ENCODE data around the gene SETBP1. TPM values are rescaled to one million over a fixed set of nuclear protein-coding genes. Genes with fewer than 3 reads are reported as not detected.

Gene SETBP1
- total and polyA plus RNA-seq, 2 of the 13 experiments (the other 11 are each of a cell fraction or from before 2014, with no cell fraction given) = 0.18 to 0.65 TPM

DNA sequence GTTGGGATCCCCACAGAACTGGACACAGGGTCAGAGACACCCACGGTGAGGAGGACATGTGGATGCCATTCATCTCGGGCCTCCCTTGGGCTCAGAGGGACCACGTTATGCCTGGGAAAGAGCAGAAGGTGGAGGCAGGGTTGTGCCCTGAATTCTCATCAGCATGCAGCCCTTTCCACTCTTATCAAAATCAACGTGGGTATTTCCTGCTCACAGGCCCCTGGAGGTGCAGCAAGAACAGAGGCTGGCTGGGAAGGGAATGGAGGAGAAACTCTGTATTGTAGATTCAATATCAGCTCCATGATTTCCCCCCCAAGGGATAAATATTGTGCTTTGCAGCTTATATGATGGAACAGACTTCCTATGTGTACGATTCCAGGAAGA is 90.9 kb downstream of the SETBP1 start:
- Histone ChIP-seq H3K27me3 (ENCODE audit: control insufficient read depth in 1 of 2, insufficient read depth in 2 of 2, low read length in 2 of 2) (0 out of 5 replicates have a peak, but pooled peaks cover 0 to 6% of the 10 kb centered on the region in 2 experiments), H3K4me1 (ENCODE audit: insufficient read depth, low read length) (peaks cover 37% of the 10 kb centered on the region), H2AFZ (ENCODE audit: low read length) (no peak overlapping the region), H3K4me2 (ENCODE audit: low read depth, low read length) (peak overlapping the region; percentile 61), H3K9ac (ENCODE audit: insufficient read depth, low read depth, low read length) (no peak overlapping the region), H3K4me3 (replicated peaks in 1 of 3; ENCODE audit: insufficient read depth in 1 of 3, low read depth in 2 of 3, low read length in 3 of 3) (peak overlapping the region in 1 of 3 experiments; percentile 36; a peak in 2 of 6 replicates), H3K36me3 (replicated peaks in 1 of 2; ENCODE audit: control insufficient read depth in 1 of 2, insufficient read depth in 2 of 2, low read length in 2 of 2) (no peaks in the 10 kb centered on the region), H3K9me3 (ENCODE audit: low read length) (no peaks in the 10 kb centered on the region), H3K27ac (ENCODE audit: extremely low read length, insufficient read depth, low read length) (peak overlapping the region; percentile 31), H3K79me2 (ENCODE audit: insufficient read depth, low read length) (no peaks in the 10 kb centered on the region), H4K20me1 (ENCODE audit: insufficient read depth, low read length) (no peaks in the 10 kb centered on the region)
- FAIRE-seq (no peak), ATAC-seq (peak; percentile 62), DNase-seq (ENCODE audit: low spot score) (no peak)
- in situ Hi-C loops (cut with HindIII; ENCODE audit: extremely low pct_ligation_motif_present, low pct_unique_long_range_greater_than_20kb) = no loop called here
- TF ChIP-seq, protein P1, sequence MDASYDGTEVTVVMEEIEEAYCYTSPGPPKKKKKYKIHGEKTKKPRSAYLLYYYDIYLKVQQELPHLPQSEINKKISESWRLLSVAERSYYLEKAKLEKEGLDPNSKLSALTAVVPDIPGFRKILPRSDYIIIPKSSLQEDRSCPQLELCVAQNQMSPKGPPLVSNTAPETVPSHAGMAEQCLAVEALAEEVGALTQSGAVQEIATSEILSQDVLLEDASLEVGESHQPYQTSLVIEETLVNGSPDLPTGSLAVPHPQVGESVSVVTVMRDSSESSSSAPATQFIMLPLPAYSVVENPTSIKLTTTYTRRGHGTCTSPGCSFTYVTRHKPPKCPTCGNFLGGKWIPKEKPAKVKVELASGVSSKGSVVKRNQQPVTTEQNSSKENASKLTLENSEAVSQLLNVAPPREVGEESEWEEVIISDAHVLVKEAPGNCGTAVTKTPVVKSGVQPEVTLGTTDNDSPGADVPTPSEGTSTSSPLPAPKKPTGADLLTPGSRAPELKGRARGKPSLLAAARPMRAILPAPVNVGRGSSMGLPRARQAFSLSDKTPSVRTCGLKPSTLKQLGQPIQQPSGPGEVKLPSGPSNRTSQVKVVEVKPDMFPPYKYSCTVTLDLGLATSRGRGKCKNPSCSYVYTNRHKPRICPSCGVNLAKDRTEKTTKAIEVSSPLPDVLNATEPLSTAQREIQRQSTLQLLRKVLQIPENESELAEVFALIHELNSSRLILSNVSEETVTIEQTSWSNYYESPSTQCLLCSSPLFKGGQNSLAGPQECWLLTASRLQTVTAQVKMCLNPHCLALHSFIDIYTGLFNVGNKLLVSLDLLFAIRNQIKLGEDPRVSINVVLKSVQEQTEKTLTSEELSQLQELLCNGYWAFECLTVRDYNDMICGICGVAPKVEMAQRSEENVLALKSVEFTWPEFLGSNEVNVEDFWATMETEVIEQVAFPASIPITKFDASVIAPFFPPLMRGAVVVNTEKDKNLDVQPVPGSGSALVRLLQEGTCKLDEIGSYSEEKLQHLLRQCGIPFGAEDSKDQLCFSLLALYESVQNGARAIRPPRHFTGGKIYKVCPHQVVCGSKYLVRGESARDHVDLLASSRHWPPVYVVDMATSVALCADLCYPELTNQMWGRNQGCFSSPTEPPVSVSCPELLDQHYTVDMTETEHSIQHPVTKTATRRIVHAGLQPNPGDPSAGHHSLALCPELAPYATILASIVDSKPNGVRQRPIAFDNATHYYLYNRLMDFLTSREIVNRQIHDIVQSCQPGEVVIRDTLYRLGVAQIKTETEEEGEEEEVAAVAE (CRISPR knock-in tag; IDR thresholded peaks at IDR 0.05; ENCODE audit: borderline replicate concordance) = no peak
- TF ChIP-seq CREM (IDR thresholded peaks at IDR 0.05) (no peak), CREM (CRISPR knock-in tag; IDR thresholded peaks at IDR 0.05) (no peak), ZNF232 (CRISPR knock-in tag; IDR thresholded peaks at IDR 0.05; ENCODE audit: borderline replicate concordance) (no peak), POLR2G (IDR thresholded peaks at IDR 0.05; ENCODE audit: low read depth, low read length) (no peak), NFE2L1 (CRISPR knock-in tag; IDR thresholded peaks at IDR 0.05; ENCODE audit: borderline replicate concordance) (no peak), ZEB1 (IDR thresholded peaks at IDR 0.05; ENCODE audit: insufficient replicate concordance, low read depth) (peak; percentile 18)
- TF ChIP-seq, protein P2, sequence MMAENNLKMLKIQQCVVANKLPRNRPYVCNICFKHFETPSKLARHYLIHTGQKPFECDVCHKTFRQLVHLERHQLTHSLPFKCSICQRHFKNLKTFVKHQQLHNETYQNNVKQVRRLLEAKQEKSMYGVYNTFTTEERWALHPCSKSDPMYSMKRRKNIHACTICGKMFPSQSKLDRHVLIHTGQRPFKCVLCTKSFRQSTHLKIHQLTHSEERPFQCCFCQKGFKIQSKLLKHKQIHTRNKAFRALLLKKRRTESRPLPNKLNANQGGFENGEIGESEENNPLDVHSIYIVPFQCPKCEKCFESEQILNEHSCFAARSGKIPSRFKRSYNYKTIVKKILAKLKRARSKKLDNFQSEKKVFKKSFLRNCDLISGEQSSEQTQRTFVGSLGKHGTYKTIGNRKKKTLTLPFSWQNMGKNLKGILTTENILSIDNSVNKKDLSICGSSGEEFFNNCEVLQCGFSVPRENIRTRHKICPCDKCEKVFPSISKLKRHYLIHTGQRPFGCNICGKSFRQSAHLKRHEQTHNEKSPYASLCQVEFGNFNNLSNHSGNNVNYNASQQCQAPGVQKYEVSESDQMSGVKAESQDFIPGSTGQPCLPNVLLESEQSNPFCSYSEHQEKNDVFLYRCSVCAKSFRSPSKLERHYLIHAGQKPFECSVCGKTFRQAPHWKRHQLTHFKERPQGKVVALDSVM (CRISPR knock-in tag; IDR thresholded peaks at IDR 0.05) = 0 out of 2 replicates have a peak, but pooled peaks have one; percentile 17
- 4% methylated on average over 5 of the region's 5 CpGs for WGBS (ENCODE audit: low lambda C conversion rate)
- intact Hi-C loops (cut with micrococcal nuclease; ENCODE audit: unreplicated experiment) = no loop called here
- CTCF ChIA-PET (ENCODE audit: low intra/inter-chr PET ratio, low total read pairs) = no interaction called here
- no TSS peak for BruUV-seq (replicated peaks)
- POLR2A ChIA-PET = no interaction called here
